Retinal pigment epithelial cell (primary cell): ENCODE measurements around the gene VWF.

Experiments used
- DNase-seq: peaks from one replicate; pipeline ENCODE4 v3.0.0-alpha.2; 2010; ENCODE audit warnings: low read depth
- H3K4me3 ChIP-seq: 2 replicates; pipeline ENCODE4 v1.5.1; 2011; ENCODE audit warnings: mild to moderate bottlenecking, low read length, control low read depth, moderate library complexity
- CTCF ChIP-seq: conservative IDR thresholded peaks from 2 replicates; pipeline ENCODE4 v1.5.1; 2011; ENCODE audit warnings: low read depth, low read length, control low read depth, inconsistent platforms

Gene VWF

GRCh38 chr12:6047249-6048237 is 76.9 kb downstream of the VWF start:
- no peak for TF ChIP-seq CTCF
- DNase-seq: no peak
- H3K4me3 ChIP-seq: no peak overlapping the region

- TF ChIP-seq CTCF: no peak
- no peak for DNase-seq
Measured at GRCh38 chr12:6046511-6047180, 77.8 kb downstream of the VWF start.

GRCh38 chr12:6045438-6045837 is 79.0 kb downstream of the VWF start:
- no peak for TF ChIP-seq CTCF
- H3K4me3 ChIP-seq: no peak overlapping the region
- DNase-seq: no peak

More at GRCh38 chr12:6046511-6047180, 77.8 kb downstream of the VWF start:
- H3K4me3 ChIP-seq: no peak overlapping the region

- H3K4me3 ChIP-seq: no peak overlapping the region
- no peak for DNase-seq
- TF ChIP-seq CTCF: no peak
Measured at GRCh38 chr12:6044082-6044481, 80.4 kb downstream of the VWF start.

GRCh38 chr12:6042446-6042845 is 82.0 kb downstream of the VWF start:
- no peak for DNase-seq
- TF ChIP-seq CTCF: no peak
- no peak overlapping the region for H3K4me3 ChIP-seq

GRCh38 chr12:6041891-6042290 is 82.6 kb downstream of the VWF start:
- no peak for TF ChIP-seq CTCF
- no peak for DNase-seq
- no peak overlapping the region for H3K4me3 ChIP-seq
